ENCODE data around the gene FCHSD2.

DNA sequence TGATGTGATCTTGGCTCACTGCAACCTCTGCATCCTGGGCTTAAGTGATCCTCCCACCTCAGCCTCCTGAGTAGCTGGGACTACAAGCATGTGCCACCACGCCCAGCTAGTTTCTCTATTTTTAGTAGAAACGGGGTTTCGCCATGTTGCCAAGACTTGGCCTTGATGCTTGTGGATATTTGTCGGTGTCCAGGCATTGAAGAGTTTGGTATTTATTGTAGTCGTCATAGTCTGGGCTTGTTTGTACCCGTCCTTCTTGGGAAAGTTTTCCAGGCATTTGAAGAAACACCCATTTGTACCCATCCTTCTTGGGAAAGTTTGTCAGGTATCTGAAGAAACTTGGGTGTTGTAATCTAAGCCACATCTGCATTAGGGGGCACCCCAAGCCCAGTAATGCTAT lies 28.7 kb downstream of the FCHSD2 start:
- TF ChIP-seq POLR2A (IDR thresholded peaks at IDR 0.05; ENCODE audit: low read length): no peak
- TF ChIP-seq, protein P1, sequence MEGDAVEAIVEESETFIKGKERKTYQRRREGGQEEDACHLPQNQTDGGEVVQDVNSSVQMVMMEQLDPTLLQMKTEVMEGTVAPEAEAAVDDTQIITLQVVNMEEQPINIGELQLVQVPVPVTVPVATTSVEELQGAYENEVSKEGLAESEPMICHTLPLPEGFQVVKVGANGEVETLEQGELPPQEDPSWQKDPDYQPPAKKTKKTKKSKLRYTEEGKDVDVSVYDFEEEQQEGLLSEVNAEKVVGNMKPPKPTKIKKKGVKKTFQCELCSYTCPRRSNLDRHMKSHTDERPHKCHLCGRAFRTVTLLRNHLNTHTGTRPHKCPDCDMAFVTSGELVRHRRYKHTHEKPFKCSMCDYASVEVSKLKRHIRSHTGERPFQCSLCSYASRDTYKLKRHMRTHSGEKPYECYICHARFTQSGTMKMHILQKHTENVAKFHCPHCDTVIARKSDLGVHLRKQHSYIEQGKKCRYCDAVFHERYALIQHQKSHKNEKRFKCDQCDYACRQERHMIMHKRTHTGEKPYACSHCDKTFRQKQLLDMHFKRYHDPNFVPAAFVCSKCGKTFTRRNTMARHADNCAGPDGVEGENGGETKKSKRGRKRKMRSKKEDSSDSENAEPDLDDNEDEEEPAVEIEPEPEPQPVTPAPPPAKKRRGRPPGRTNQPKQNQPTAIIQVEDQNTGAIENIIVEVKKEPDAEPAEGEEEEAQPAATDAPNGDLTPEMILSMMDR (IDR thresholded peaks at IDR 0.05): no peak
- no peak for TF ChIP-seq BHLHE40 (IDR thresholded peaks at IDR 0.05; ENCODE audit: low read depth, low read length)
- no peak for TF ChIP-seq CHD4 (IDR thresholded peaks at IDR 0.05; ENCODE audit: borderline replicate concordance)
- no peak for TF ChIP-seq ESRRA (IDR thresholded peaks at IDR 0.05; ENCODE audit: borderline replicate concordance, low read length)
